ENCODE data around the gene PRXL2B.

The PRXL2B gene

DNA sequence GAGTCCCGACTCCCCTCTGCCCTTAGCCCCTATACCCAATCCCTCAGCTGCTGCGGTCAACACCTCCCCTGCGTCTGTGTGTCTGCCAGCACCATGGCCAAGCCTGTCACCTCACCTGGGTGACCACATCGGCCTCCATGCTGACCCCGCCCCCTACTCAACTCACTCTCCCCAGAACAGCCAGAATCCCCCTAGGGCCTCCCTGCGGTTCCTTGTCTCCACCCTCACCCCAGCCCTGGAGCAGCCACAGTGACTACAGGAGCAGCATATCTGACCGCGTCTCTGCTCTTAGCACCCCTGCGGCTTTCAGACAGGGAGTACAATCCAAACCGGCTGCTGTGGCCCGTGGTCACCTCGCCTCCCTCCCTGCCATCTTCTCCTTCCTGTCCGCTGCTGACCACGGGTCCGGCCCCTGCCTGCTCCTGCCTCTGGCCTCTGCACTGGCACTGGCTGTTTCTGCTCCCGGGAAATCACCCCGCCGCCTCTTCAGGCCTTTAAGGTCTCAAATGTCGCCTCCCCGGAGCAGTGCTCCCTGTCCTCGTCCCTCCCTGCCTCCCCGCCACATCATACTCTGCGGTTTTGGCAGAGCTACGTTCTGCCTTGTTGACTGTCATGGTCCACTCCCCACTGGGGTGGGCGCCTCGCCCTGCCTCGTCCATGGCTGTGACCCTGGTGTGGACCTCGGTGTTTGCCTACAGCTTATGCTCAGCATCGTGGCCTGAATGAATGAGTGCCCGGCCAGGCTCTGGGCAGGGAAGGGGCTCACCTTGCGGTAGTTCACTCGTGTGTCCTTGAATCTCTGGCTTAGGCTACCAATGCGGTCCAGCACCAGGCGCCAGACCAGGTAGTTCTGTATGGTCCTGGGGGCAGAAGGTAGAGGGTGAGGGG lies 11.1 kb downstream of the PRXL2B start:
- DNase-seq (ENCODE audit: low spot score) = no peak

DNA sequence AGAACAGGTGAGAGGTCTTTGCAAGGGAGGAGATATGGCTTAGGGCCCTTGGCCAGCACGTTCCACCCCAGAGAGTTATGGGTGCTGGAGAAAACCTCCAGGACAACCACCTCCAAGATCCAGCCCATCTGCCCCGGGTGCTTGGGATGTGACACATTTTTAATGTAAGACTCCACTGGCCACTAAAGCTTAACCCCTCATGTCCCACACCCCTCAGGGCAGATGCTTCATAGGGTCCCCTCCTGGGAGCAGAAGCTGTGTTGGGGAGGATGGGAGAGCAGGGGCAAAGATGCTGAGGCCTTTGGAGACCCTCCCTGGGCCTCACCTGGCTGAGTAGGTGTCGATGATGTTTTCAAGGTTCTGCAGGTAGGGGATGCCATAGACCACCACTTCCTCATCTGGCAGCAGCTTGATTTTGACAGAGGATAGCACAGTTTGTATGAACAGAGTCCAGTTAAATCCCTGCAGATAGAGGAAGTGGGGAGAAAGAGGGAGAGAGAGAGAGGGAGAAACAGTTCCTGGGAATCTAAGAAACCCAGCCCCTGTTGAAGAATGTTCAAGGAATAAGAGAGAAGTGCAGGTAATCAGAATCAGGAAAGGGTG lies 11.9 kb downstream of the PRXL2B start:
- DNase-seq (ENCODE audit: low spot score) = no peak

DNA sequence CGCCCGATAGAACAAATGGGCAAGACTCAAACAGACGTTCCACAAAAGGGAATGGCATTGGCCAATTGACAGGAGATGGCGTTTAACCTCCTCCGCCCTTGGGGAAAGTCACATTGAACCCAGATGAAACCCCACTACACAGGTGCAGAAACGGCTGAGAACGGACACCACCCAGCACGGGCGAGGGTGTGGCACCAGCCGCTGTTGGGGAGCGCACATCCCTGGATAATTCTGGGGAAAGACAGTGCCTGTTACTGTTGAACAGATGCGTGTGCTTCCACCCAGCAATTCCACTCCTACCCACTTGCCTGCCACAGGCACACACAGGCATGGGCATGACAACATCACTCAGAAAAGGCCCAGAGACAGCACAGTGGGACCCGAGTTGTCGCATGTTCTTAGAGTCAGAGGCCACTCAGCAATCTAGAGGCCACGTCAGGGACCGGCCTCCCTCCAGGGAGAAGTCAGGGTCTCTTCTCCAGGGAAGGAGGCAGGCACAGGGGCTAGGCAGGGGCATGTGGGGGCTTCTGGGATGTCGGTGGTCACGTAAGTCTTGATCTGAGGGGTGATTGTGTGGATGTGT lies 15.2 kb downstream of the PRXL2B start:
- DNase-seq (ENCODE audit: low spot score) = no peak

DNA sequence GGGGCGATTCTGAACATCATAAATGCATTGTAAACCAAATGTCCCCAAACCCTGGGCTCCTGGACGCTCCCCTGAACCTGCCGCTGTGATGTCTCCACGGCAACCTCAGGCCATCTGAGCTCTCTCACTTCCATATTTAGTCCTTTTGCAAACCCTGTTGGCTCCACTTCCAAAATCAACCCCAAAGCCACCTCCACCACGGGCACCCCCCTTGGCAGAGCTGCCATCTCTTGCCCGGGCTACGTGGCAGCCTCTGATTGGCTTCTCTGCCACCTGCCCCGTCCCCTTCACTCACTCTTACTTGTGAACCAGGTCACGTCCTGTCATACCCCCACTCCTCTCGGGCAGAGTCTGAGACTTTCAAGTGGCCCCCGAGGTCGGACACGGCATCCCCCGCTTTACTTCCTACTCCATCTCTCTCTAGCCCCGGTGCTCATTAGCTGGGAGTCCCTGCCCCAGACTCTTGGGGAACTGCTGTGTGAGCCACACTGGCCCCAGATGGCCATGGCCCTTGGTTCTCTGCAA lies 15.8 kb downstream of the PRXL2B start:
- DNase-seq (ENCODE audit: low spot score) = no peak

DNA sequence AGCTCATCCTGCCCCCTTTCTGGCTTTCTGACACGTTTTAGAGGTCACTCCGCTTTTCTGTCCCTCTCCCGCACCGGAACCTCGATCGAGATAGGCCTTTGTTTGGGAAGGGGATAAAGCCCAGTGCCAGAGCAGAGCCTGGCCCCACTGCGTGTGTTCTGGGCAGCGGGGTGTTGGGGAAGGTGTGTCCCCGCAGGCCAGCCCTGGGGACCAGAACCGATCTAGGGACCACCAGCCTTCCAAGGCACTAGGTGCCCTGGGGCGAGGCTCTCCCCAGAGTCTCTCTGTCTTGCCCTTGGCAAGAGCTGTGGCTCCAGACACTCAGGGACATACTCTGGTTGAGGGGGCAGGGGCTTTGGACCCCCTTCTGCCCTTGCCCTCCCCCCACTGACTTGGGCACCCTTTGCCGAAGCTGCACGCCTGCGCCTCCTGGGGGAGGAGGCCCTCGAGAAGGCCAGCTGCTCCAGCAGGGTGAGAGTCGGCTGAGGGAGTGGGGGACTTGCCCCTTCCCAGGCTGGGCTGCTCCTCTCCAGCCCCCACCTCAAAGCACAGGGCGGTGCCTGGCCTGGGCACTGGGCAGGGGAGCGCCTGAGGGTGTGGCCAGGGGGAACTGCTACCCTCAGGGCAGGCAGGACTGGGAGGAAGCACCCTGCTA lies 16.4 kb downstream of the PRXL2B start:
- no peak for DNase-seq (ENCODE audit: low spot score)

DNA sequence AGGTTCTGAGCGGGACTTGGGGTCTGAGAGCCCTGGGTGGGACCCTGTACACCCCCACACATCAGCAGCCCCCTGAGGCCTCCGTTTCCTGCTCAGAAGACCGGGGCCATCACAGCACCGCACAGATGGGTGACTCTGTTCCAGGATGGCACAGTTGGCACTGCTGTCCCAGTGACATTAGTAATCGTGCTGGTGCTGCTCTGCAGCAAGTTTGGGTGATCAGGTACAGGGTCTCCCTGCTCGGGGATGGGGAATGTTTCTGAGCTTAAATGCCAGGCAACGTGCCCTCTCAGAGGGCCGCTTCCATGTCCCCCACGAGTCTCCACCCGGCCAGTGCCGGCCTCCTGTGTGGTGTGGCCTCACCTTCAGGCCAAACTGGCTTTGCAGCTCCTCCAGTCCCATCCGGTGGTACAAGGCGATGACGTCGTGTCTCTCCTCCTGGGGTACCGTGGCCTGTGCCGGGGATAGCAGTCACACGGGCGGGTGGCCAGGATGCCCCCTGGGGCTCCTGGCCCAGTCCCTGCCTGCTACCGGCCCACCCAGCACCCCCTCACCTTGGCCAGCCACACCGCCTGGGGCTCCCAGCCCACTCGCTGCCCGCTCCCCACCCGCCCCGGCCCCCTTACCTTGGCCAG lies 17.1 kb downstream of the PRXL2B start:
- no peak for DNase-seq (ENCODE audit: low spot score)

DNA sequence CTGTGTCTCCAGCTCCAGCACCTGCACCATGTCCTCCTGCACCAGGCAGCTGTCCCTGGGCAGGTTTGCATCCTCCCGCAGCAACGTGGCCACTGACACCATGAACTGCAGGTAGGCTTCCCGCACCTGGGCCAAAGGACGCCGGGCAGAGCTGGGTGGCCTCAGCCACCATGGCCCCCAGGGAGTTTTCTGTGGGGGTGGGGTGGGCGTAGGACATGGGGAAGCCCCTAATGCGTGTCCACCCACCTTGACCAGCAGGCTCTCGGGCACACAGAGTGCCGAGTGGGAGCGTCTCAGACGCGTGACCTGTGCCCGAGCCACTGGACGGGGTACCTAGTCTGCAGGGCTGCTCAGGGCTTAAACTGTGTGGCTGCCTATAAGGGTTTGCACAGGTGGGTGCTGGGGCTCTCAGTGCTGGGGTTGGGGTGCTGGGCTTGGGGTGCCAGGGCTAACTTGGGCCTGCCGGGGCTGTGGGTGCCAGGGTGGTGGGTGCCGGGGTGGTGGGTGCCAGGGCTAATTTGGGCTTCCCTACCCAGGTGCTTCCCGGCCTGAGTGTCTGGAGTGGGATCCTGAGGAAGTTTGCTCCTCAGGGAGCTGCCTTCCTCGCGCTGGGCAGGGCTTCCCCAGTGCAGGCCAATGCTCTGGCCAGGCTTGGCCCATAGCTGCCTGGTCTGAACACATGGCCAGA lies 17.7 kb downstream of the PRXL2B start:
- DNase-seq (ENCODE audit: low spot score) = no peak

DNA sequence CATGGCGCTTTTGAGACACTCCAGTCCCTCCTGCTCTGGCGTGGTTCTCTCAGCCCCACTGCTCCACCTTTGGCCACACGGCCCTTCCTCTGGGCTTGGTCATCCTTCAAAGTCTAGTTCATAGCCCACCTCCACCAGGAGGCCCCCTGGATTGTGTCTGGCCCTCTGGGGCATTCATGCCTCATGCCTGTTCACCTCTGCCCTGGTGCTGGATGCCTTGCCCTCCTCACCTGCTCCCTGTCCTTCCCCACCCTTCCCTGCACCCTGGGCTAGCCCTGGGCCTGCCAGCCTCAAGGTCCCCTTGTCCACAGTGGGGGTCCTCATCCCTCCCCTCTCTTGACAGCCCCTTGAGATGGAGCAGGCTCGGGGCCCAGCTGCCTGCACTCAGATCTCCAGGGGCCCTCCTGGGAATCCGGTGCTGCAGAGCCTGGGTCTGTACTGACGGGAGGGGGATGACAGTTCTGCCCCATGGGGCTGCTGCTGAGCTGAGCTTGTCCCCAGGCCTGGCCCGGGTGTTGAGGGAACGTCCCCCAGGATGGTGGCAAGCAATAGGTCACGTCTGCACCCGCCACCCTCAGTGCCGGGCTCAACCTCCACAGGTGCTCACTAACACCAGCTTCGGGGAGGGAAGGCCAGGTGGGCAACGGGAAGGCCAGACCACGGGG lies 18.4 kb downstream of the PRXL2B start:
- no peak for DNase-seq (ENCODE audit: low spot score)

DNA sequence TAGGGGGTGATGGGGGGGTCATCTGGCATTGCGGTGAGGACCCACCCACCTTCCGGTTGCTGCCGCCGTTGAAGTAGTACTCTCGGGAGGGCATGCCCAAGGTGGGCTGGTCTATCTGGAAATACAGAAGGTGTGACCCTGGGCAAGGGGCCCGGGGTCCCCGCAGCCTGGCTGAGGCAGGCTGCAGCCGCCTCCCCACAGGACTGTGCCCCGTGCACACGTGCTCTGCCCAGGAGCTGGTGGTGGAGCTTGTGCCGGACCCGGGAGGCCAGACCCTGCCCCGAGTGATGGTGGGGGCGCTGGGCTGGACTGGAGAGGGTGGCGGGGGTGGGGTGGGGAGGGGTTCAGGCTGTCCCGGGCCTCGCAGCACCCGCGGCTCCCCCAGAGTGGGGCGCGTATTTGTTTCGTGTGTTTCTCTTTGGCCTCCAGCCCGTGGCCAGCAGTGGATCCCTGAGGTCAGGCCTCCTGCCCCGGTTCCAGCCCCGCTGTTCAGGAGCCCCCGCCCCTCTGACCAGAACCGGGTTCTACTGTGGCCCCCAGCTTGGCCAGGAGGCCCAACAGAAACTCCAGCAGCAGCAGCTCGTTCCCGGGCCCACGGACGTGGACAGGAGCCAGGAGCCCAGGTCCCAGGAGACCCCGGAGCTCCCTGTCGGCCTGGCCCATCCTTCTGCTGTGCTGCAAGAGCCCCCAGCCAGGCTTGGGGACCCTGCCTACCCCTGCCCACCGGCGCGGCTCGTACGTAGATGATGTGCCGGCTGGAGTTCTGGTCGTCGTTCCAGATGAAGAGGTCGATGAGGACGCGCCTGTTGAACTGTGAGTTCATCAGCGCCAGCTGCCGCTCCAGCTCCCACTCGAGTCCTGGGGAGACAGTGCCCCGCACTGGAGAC lies 19.2 kb downstream of the PRXL2B start:
- no peak for DNase-seq (ENCODE audit: low spot score)

DNA sequence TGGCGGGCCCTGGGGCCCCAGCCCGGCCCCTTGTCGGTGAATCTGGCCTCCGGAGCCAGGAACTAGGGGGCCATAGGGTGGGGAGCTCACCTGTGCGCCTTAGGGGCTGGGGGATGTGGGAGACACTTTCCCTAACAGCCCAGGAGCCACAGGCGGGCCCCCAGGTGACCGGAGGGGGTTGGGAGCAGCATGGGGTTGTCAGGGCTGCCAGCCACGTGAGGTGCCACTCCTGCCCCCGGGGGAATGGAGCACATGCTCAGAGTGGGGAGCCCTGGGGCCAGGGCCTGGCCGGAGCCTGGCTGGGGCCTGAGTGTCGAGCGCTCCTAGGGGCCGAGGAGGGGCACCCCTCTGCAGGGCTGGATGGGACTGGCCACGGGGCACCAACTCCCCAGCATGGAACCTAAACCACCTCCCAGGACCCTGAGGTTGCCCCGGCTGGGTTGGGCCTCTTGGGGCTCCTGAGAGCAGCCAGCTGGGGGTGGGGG lies 19.9 kb downstream of the PRXL2B start:
- DNase-seq (ENCODE audit: low spot score) = no peak

DNA sequence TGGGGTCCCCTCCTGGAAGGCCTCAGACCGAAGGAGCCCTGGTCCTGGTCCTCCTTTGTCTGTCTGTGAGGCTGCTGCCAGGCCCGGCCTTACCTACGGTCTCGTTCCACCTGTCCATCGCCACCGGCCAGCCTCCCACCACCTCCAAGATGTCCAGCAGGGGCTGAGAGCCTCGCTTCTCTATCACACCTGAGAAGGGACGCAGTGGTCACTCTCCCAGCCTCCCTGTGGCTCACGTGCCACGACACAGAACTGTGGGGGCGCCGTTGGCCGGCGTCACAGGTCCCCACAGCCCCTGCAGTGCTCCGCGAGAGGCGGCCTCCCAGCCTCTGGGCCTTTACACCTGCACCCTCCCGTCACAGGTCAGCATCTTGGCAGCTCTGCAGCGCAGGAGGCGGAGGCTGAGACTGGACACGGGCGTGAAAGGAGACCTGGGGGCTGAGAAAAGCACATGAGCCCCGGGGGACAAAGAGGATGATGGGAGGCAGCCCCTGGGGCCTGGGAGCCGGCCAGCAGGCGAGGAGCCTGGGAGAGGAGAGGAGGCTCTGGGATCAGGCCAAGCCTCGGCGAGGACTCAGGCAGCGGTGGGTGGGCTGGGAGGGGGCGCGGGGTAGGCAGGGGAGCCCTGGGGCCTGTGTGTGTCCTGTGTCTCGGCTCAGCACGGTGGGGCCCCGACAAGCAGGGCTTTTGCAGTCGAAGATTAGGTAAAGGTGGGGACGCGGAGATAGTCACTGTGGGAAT lies 20.5 kb downstream of the PRXL2B start:
- DNase-seq (ENCODE audit: low spot score) = no peak

DNA sequence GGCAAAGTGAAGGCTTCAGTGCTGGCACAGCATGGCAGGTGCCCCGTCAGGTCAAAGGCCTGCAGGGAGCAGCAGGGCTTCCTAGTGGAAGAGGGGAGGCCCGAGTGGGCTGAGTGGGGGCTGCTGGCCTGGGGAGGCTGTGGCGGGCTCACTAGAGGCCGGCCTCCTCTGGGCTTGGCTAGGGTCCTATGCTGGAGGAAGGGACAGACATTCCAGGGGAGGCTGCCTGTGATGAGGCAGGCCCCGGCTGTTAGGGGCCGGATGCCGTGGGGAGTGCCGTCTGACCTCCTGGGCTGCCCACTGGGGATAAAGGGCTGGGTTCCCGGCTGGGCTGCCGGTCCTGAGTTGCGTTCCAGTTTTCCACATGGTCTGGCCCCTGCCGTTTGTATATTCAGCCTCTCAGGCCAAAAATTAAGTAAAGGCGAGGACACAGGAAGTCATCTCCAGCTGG lies 21.1 kb downstream of the PRXL2B start:
- DNase-seq (ENCODE audit: low spot score) = no peak

DNA sequence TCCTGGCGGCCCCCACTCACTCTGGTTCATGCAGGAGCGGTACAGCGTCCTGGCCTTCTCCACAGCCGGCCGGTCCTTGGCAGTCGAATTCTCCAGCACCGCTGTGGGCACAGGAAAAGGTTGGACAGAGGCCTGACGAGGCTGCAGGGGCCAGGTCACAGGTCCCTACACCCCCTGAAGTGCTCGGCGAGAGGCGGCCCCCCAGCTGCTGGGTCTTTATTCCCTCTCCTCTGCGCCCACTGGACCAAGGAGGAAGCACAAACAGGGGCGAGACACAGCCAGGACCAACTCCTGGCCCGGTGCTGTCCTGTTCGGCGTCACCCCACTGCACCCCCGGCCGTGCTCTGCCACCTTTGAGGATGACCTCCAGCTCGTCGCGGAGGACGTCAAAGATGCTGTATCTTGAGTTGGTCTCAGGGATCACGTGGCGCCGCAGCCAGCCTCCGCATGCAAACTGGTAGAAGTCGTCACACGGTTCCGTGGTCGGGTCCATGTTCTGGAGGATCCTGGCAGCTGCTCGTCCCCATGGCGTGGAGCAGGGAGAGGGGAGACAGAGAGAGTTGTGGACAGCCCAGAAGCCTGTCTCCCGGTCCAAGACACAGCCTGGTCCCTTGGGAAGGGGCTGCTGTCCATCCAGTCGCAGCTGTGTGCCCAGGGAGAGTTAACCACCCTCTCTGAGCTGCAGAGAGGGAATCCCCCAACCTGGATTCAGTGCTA lies 22.9 kb downstream of the PRXL2B start:
- no peak for DNase-seq (ENCODE audit: low spot score)

DNA sequence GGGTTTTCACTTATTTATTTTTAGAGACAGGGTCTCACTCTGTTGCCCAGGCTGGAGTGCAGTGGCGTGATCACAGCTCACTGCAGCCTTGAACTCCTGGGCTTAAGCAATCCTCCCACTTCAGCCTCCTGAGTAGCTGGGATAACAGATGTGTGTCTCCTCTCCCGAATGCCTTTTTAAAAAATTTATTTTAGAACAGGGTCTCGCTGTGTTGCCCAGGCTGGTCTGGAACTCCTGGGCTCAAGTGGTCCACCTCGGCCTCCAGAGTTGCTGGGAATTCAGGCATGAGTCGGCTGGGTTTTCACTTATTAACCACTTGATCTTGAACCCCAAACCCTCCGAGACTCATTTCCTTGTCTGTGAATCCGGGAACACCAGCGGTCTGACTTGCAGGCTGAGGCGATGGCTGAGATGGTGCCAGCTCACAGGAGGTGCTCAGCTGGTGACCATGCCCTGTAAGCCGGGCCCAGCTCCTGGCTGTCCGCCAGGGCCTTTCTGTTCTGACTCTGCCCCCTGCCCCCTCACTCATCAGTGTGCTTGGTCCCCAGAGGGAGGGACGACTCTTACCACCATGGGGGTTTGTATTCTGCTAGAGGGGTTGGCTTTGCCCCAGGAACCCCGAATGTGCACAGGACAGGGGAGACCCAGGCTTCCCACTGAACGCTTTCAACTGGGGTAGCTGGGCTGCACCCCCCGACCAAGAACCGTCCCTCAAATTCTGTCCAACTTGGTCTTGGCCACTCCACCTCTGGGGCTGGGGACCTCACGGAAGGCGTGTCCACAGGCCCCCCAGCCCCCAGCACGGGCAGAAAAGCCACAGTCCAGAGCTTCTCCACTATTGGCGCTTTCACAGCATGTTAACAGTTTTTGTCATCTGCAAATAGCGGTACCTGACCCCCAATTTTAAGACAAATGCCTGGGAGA lies 23.7 kb downstream of the PRXL2B start:
- no peak for DNase-seq (ENCODE audit: low spot score)

DNA sequence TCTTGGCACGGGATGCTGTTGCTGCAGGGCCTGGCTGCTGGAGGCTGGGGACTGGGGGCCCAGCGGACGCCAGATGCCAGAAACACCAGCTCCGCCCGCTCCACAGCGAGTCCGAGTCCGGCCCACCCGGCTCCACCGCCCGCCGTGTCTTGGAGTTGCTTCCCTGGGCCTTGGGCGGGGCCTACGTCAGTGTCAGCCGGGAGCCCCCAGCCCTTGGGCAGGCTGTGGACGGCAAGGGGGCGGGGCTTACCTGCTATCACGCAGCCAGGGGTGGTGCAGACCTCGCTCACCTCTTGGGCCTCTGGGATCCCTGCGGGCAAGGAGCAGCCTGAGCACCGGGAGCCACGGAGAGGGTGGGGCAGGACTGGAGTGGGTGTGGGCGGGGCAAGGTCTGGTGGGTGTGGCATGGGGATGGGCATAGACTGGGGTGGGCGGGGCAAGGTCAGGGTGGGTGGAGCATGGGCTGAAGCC lies 24.5 kb downstream of the PRXL2B start:
- peak; percentile 69 for DNase-seq (ENCODE audit: low spot score)

DNA sequence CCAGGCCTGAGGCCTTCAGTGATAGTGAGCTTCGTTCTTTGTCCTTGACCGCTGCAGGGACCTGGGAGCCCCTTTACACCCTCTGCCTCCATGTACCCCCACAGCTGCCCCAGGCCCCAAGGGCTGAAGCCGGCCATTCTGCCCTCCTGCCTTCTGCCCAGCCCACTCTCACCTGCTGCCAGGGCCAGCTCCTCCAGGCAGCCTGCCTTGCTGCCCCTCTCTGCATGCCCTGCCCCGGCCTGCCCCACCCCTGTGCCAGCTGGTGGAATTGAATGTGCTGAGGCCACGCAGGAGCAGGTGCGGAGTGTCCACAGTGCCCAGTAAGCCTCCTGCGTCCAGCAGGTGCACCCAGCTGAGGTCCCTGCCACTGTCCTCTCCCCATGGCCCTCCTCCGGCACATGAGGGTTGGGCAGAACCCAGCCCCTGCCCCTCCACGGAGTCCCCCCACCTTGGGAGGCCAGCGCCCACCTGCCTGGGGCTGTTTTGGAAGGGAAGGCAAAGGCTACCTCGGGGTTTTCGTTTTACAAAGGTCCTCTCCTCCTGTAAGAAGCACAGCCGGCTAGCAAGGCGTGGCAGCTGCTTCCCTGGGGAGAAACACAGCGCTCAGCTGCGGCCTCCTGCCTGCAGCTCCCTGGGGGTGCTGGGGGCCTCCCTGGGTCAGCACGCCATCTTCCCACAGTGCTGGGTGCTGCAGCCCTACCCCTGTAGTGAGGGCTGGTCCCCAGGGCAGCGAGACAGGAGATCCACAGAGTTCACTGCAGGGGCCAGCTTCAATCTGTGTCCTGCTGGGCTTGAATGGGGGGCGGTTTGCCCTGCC lies 25.3 kb downstream of the PRXL2B start:
- no peak for DNase-seq (ENCODE audit: low spot score)

All from AG08396 (cell line).